ENCODE data around the gene RBM19. TPM values are rescaled to one million over a fixed set of nuclear protein-coding genes. Genes with fewer than 3 reads are reported as not detected.

The RBM19 gene
- total RNA-seq, 2 donors from 2014 or later = 15.3 to 15.6 TPM

GRCh38 chr12:113783811-113784210 lies 182.3 kb downstream of the RBM19 start:
- H3K27me3 ChIP-seq = peaks cover 0 to 2% of the 10 kb centered on the region in 2 donors
- no peaks in the 10 kb centered on the region for H3K4me1 ChIP-seq
- no peak overlapping the region for H3K27ac ChIP-seq
- no peaks in the 10 kb centered on the region for H3K9me3 ChIP-seq
- TF ChIP-seq, protein P1, sequence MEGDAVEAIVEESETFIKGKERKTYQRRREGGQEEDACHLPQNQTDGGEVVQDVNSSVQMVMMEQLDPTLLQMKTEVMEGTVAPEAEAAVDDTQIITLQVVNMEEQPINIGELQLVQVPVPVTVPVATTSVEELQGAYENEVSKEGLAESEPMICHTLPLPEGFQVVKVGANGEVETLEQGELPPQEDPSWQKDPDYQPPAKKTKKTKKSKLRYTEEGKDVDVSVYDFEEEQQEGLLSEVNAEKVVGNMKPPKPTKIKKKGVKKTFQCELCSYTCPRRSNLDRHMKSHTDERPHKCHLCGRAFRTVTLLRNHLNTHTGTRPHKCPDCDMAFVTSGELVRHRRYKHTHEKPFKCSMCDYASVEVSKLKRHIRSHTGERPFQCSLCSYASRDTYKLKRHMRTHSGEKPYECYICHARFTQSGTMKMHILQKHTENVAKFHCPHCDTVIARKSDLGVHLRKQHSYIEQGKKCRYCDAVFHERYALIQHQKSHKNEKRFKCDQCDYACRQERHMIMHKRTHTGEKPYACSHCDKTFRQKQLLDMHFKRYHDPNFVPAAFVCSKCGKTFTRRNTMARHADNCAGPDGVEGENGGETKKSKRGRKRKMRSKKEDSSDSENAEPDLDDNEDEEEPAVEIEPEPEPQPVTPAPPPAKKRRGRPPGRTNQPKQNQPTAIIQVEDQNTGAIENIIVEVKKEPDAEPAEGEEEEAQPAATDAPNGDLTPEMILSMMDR (IDR thresholded peaks at IDR 0.05) = no peak
- no peak for DNase-seq (ENCODE audit: low spot score)
- H3K36me3 ChIP-seq = no peaks in the 10 kb centered on the region
- no peak overlapping the region for H3K4me3 ChIP-seq

GRCh38 chr12:113782873-113783272 lies 183.3 kb downstream of the RBM19 start:
- H3K27ac ChIP-seq = no peak overlapping the region
- no peaks in the 10 kb centered on the region for H3K4me1 ChIP-seq
- H3K4me3 ChIP-seq = no peak overlapping the region
- no peaks in the 10 kb centered on the region for H3K36me3 ChIP-seq
- H3K9me3 ChIP-seq = no peaks in the 10 kb centered on the region
- H3K27me3 ChIP-seq = peaks cover 0 to 2% of the 10 kb centered on the region in 2 donors
- DNase-seq (ENCODE audit: low spot score) = no peak
- TF ChIP-seq, protein P1 (IDR thresholded peaks at IDR 0.05) = no peak

DNA sequence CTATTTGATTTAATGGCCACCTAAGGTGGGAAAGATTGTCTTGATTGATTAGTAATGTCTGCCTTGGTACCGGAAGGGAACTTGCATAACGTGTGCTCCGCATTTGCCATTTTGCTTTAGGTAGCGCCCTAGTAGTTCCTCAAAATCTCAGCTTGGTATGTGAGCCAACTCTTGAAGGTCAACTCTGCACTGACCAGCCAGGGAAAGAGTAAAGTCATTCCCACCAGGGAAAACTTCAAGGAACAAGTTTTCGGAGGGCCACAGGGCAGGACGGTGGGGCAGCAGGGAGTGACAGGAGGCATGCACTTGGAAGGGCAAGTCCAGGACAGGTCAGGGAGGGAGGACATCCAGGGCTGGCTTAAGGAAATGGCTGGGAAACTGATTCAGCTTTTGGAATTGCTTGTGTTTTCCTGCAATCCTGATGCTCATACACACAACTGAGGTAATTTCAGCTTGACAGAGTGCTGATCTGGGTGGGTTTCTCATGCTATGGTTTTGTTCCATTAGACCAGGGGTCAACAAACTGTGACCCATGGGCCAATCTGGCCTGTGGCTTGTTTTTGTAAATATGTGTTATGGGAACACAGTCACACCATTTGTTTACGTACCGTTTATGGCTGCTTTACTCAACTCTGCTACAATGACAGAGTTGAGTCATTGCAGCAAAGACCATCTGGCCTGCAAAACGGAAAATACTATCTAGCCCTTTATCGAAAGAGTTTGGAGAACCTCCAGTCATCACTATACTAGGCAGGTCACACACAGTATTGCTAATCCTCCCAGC lies 184.5 kb downstream of the RBM19 start:
- Histone ChIP-seq H3K27ac (no peak overlapping the region), H3K27me3 (peaks cover 0 to 2% of the 10 kb centered on the region in 2 donors), H3K36me3 (no peaks in the 10 kb centered on the region), H3K9me3 (no peaks in the 10 kb centered on the region), H3K4me1 (no peaks in the 10 kb centered on the region), H3K4me3 (no peak overlapping the region)
- no peak for DNase-seq (ENCODE audit: low spot score)
- TF ChIP-seq, protein P1 (IDR thresholded peaks at IDR 0.05) = no peak

DNA sequence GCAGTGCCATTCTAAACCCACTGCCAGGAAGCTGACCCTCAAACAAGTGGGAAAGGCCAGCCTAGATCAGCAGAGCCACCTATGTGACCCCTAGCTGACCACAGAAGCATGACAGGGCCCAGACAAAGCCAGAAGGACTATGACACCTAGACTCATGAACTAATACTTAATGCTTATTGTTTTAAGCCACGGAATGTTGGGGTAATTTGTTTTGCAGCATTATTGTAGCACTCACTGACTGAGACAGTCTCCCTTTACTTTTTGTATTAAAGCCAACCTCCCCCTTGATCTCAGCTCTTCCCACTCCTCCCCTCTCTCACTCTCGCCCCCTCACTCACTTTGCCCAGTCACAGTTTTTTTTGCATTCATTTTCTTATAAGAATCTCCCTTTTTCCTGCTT lies 186.4 kb downstream of the RBM19 start:
- Histone ChIP-seq H3K4me1 (no peaks in the 10 kb centered on the region), H3K36me3 (no peaks in the 10 kb centered on the region), H3K9me3 (no peaks in the 10 kb centered on the region), H3K27me3 (peaks cover 0 to 2% of the 10 kb centered on the region in 2 donors), H3K27ac (no peak overlapping the region), H3K4me3 (no peak overlapping the region)
- TF ChIP-seq, protein P1 (IDR thresholded peaks at IDR 0.05) = no peak
- DNase-seq (ENCODE audit: low spot score) = no peak

DNA sequence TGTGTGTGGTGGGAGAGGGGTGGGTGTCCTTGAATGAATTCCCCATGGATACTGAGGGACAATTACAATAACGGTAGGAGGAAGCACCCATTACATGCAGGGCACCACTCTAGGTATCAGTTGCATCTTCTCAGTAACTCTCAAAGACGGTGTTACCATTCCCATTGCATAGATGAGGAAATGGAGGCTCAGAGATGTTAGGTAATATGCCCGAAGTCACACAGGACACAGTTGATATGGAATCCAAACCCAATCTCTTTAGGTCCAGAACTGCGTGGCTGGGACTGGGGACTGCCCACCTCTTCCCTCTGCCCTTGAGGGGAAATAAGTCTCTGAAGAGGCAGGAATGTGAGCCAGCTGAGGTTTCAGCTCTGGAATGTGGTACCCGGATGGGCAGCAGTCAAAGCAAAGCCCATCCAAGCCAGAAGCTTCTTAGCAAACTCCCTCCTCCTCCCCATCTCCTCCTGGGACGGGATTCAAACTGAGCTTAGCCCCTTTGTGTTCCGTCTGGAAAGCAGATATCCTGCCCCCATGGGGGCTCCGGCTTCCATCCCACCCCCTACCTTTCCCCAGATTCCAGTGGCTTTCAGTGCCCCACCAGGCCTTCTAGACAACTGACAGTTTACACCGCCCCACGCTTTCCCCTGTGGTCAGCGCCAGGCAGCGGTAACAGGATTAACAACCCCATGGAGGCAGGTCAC lies 187.5 kb downstream of the RBM19 start:
- H3K36me3 ChIP-seq = no peaks in the 10 kb centered on the region
- no peaks in the 10 kb centered on the region for H3K4me1 ChIP-seq
- no peak overlapping the region for H3K4me3 ChIP-seq
- DNase-seq (ENCODE audit: low spot score) = no peak
- H3K9me3 ChIP-seq = no peaks in the 10 kb centered on the region
- H3K27ac ChIP-seq = no peak overlapping the region
- H3K27me3 ChIP-seq = peaks cover 0 to 2% of the 10 kb centered on the region in 2 donors
- TF ChIP-seq, protein P1 (IDR thresholded peaks at IDR 0.05) = no peak

Measured in right atrium auricular region (tissue), 2 donors.